Thoracic aorta (tissue), 2 donors: ENCODE data around the gene SPATS1. TPM values are rescaled to one million over a fixed set of nuclear protein-coding genes. Genes with fewer than 3 reads are reported as not detected.
"Not testable (repeated sequence)": the region's sequence is repeated elsewhere in the genome, so short reads cannot be mapped to it uniquely, and the experiment has no call there.

Experiments
- ATAC-seq: fragments of 150-250 bp; one replicate; pipeline ENCODE4 v1.8.0; 2017; ENCODE audit warnings: low read depth; ENCODE audit not compliant: insufficient number of reproducible peaks, low FRiP score
- DNase-seq: peaks from one replicate; pipeline ENCODE4 v3.0.0-alpha.2; 2020; ENCODE audit warnings: low spot score
- H3K27ac ChIP-seq, 2 donors: fragments of 200-600 bp; sonication (generic); 1 replicate in 1 of 2; 2 replicates in 1 of 2; pipeline ENCODE4 v1.5.1; 2016; ENCODE audit warnings: mild to moderate bottlenecking in 2 of 2, moderate library complexity in 2 of 2
- H3K27me3 ChIP-seq: fragments of 200-600 bp; sonication (generic); replicated peaks from 2 replicates; pipeline ENCODE4 v1.6.0; 2016; ENCODE audit warnings: mild to moderate bottlenecking; ENCODE audit not compliant: insufficient read depth
- H3K36me3 ChIP-seq: fragments of 200-600 bp; sonication (generic); one replicate; pipeline ENCODE4 v1.5.1; 2016
- H3K4me1 ChIP-seq, 2 donors: fragments of 200-600 bp; sonication (generic); 1 replicate in 1 of 2; 2 replicates in 1 of 2; pipeline versions ENCODE4 v1.5.1 to v1.6.0; 2016; ENCODE audit warnings: low read depth in 2 of 2, mild to moderate bottlenecking in 1 of 2; ENCODE audit not compliant: control insufficient read depth in 1 of 2
- H3K4me3 ChIP-seq: fragments of 200-600 bp; sonication (generic); 2 replicates; pipeline ENCODE4 v1.5.1; 2016; ENCODE audit warnings: mild to moderate bottlenecking
- H3K9me3 ChIP-seq: fragments of 200-600 bp; sonication (generic); 2 replicates; pipeline ENCODE4 v1.5.1; 2016
- CTCF ChIP-seq: fragments of 200-600 bp; sonication (generic); IDR thresholded peaks from one replicate; pipeline ENCODE4 v1.5.1; 2019; ENCODE audit warnings: antibody characterized with exemption
- total RNA-seq, 2 donors: library from RNA; depleted of rRNA; stranded (reverse); fragments of >200 nt; gene quantifications; one replicate each; pipeline versions ENCODE4 v1.1.0 to v1.2.3, GENCODE V29; 2016

Gene SPATS1
- total RNA-seq, 2 donors from 2014 or later, result not detected

- H3K9me3 ChIP-seq, result no peaks in the 10 kb centered on the region
- ATAC-seq, result no peak
- H3K4me1 ChIP-seq, result peaks cover 6 to 12% of the 10 kb centered on the region in 2 donors
- no peak overlapping the region for H3K27ac ChIP-seq
- no peaks in the 10 kb centered on the region for H3K36me3 ChIP-seq
- TF ChIP-seq CTCF, result no peak
- no peaks in the 10 kb centered on the region for H3K27me3 ChIP-seq
- H3K4me3 ChIP-seq, result no peak overlapping the region
- DNase-seq, result no peak
Measured at GRCh38 chr6:44316481-44316880, 26.0 kb upstream of the SPATS1 start.

GRCh38 chr6:44317136-44317631 is 25.3 kb upstream of the SPATS1 start:
- H3K4me3 ChIP-seq, DNase-seq, H3K36me3 ChIP-seq, H3K9me3 ChIP-seq, H3K27ac ChIP-seq, H3K4me1 ChIP-seq, H3K27me3 ChIP-seq, ATAC-seq: not testable (repeated sequence)

GRCh38 chr6:44321210-44321609 is 21.2 kb upstream of the SPATS1 start:
- H3K27ac ChIP-seq, result no peak overlapping the region
- ATAC-seq (no peak), DNase-seq (no peak)
- H3K4me1 ChIP-seq, result no peaks in the 10 kb centered on the region
- H3K4me3 ChIP-seq, result no peak overlapping the region
- H3K36me3 ChIP-seq, result no peaks in the 10 kb centered on the region
- H3K27me3 ChIP-seq, result no peaks in the 10 kb centered on the region
- H3K9me3 ChIP-seq, result no peaks in the 10 kb centered on the region
- TF ChIP-seq CTCF, result no peak

- no peaks in the 10 kb centered on the region for H3K4me1 ChIP-seq
- no peak for TF ChIP-seq CTCF
- H3K36me3 ChIP-seq, result no peaks in the 10 kb centered on the region
- DNase-seq, result no peak
- no peaks in the 10 kb centered on the region for H3K9me3 ChIP-seq
- H3K4me3 ChIP-seq, result no peak overlapping the region
- no peak overlapping the region for H3K27ac ChIP-seq
- H3K27me3 ChIP-seq, result no peaks in the 10 kb centered on the region
- ATAC-seq, result no peak
Measured at GRCh38 chr6:44327096-44327495, 15.4 kb upstream of the SPATS1 start.

- no peak overlapping the region for H3K27ac ChIP-seq
- no peak for DNase-seq
- no peaks in the 10 kb centered on the region for H3K36me3 ChIP-seq
- TF ChIP-seq CTCF, result no peak
- H3K4me1 ChIP-seq, result no peaks in the 10 kb centered on the region
- H3K27me3 ChIP-seq, result no peaks in the 10 kb centered on the region
- H3K4me3 ChIP-seq, result no peak overlapping the region
- no peaks in the 10 kb centered on the region for H3K9me3 ChIP-seq
- no peak for ATAC-seq
Measured at GRCh38 chr6:44327760-44328159, 14.7 kb upstream of the SPATS1 start.

- H3K4me1 ChIP-seq, H3K27ac ChIP-seq, H3K9me3 ChIP-seq, ATAC-seq, H3K27me3 ChIP-seq, DNase-seq, H3K36me3 ChIP-seq, H3K4me3 ChIP-seq: not testable (repeated sequence)
Measured at GRCh38 chr6:44328203-44328602, 14.2 kb upstream of the SPATS1 start.
